H1 (cell line): Measurements from ENCODE around the gene DNAH1. TPM values are rescaled to one million over a fixed set of nuclear protein-coding genes. Genes with fewer than 3 reads are reported as not detected.

Experiments
- CTCF ChIA-PET: fragments of 300-600 bp; sonication (Branson Sonifier 250); formaldehyde crosslinking; loops from one replicate; lab custom pipeline; 2021; ENCODE audit not compliant: partially characterized antibody; lab: Charles Lee
- POLR2A ChIA-PET: fragments of 300-600 bp; sonication (Branson Sonifier 250); formaldehyde crosslinking; loops from one replicate; lab custom pipeline; 2021; ENCODE audit warnings: inconsistent platforms; ENCODE audit not compliant: partially characterized antibody; lab: Charles Lee
- DNase-seq, 2 experiments: peaks; one replicate each; pipeline versions ENCODE4 v3.0.0 to v3.0.0-alpha.2; 2010 to 2022; ENCODE audit warnings: low spot score in 2 of 2, low read depth in 1 of 2, mixed read lengths in 1 of 2
- FAIRE-seq: peaks from 2 replicates; lab custom pipeline; 2011; peaks lifted over from hg19 to GRCh38; lab: Jason Lieb, UNC
- H2AFZ ChIP-seq: 2 replicates; pipeline ENCODE4 v1.8.1; 2012; ENCODE audit warnings: low read length, inconsistent platforms
- H2AK5ac ChIP-seq: 2 replicates; pipeline ENCODE4 v1.6.1; 2013; ENCODE audit warnings: low read depth, low read length
- H2BK120ac ChIP-seq: replicated peaks from 2 replicates; pipeline ENCODE3; 2013; ENCODE audit warnings: low read depth, low read length, inconsistent platforms
- H2BK12ac ChIP-seq: 2 replicates; pipeline ENCODE4 v1.6.1; 2013; ENCODE audit warnings: low read depth, low read length
- H2BK15ac ChIP-seq: 2 replicates; pipeline ENCODE4 v1.6.1; 2013; ENCODE audit warnings: low read length
- H2BK20ac ChIP-seq: 2 replicates; pipeline ENCODE4 v1.6.1; 2013; ENCODE audit warnings: low read length
- H2BK5ac ChIP-seq: 2 replicates; pipeline ENCODE4 v1.6.1; 2013; ENCODE audit warnings: low read depth, low read length
- H3K14ac ChIP-seq: 2 replicates; pipeline ENCODE4 v1.6.1; 2013; ENCODE audit warnings: inconsistent platforms; ENCODE audit not compliant: insufficient read length
- H3K18ac ChIP-seq: 2 replicates; pipeline ENCODE4 v1.6.1; 2013; ENCODE audit warnings: low read length; ENCODE audit errors: extremely low read depth
- H3K23ac ChIP-seq: 2 replicates; pipeline ENCODE4 v1.6.1; 2013; ENCODE audit warnings: inconsistent platforms; ENCODE audit not compliant: insufficient read length
- H3K23me2 ChIP-seq: 2 replicates; pipeline ENCODE4 v1.6.1; 2013; ENCODE audit warnings: low read depth, low read length
- H3K27ac ChIP-seq: 2 replicates; pipeline ENCODE4 v1.6.1; 2011; ENCODE audit warnings: low read depth, low read length, inconsistent platforms
- H3K27me3 ChIP-seq, 4 experiments: replicated peaks in 1 of 4; 1 replicate in 1 of 4; 2 replicates in 3 of 4; pipeline versions ENCODE4 v1.6.1 to v1.8.1; 2011 to 2013; ENCODE audit warnings: low read length in 3 of 4, mild to moderate bottlenecking in 3 of 4, inconsistent platforms in 2 of 4, mixed read lengths in 2 of 4, moderate library complexity in 1 of 4; ENCODE audit not compliant: control insufficient read depth in 3 of 4, insufficient read depth in 3 of 4; ENCODE audit errors: extremely low read depth in 1 of 4
- H3K36me3 ChIP-seq, 4 experiments: 2 replicates each; pipeline versions ENCODE4 v1.6.1 to v1.8.1; 2011 to 2013; ENCODE audit warnings: mild to moderate bottlenecking in 4 of 4, low read length in 3 of 4, moderate library complexity in 2 of 4, control low read depth in 1 of 4, inconsistent platforms in 1 of 4; ENCODE audit not compliant: insufficient read depth in 4 of 4, control insufficient read depth in 2 of 4
- H3K4ac ChIP-seq: replicated peaks from 2 replicates; pipeline ENCODE3; 2013; ENCODE audit warnings: low read length, low read depth, mixed read lengths, inconsistent platforms; ENCODE audit not compliant: insufficient read length
- H3K4me1 ChIP-seq, 4 experiments: replicated peaks in 1 of 4; 1 replicate in 1 of 4; 2 replicates in 3 of 4; pipeline versions ENCODE4 v1.6.1 to v1.8.1; 2011 to 2013; ENCODE audit warnings: low read length in 3 of 4, inconsistent platforms in 2 of 4, mixed read lengths in 1 of 4; ENCODE audit not compliant: insufficient read depth in 4 of 4, control insufficient read depth in 3 of 4
- H3K4me2 ChIP-seq, 2 experiments: 2 replicates each; pipeline versions ENCODE4 v1.6.1 to v1.8.1; 2011 to 2013; ENCODE audit warnings: low read depth in 2 of 2, low read length in 2 of 2, control low read depth in 1 of 2, inconsistent platforms in 1 of 2, mild to moderate bottlenecking in 1 of 2; ENCODE audit not compliant: insufficient read depth in 1 of 2
- H3K4me3 ChIP-seq, 4 experiments: fragments of 200-600, 300-600 bp in 1 of 4; sonication (generic), shearing (Covaris generic), sonication (Bioruptor Twin) in 1 of 4; 2 replicates each; pipeline versions ENCODE4 v1.5.1 to v1.8.1; 2011 to 2016; ENCODE audit warnings: low read length in 4 of 4, low read depth in 3 of 4, control low read depth in 2 of 4, inconsistent platforms in 2 of 4, mild to moderate bottlenecking in 2 of 4, mixed read lengths in 1 of 4, moderate library complexity in 1 of 4; ENCODE audit not compliant: insufficient read depth in 2 of 4; ENCODE audit errors: extremely low read depth in 1 of 4
- H3K56ac ChIP-seq: replicated peaks from 2 replicates; pipeline ENCODE3; 2013; ENCODE audit warnings: low read depth, mild to moderate bottlenecking, mixed read lengths, low read length, inconsistent platforms; ENCODE audit not compliant: insufficient read length
- H3K79me1 ChIP-seq: 2 replicates; pipeline ENCODE4 v1.6.1; 2013; ENCODE audit warnings: low read depth, low read length, control low read depth
- H3K79me2 ChIP-seq, 2 experiments: 2 replicates each; pipeline versions ENCODE4 v1.6.1 to v1.8.1; 2012 to 2013; ENCODE audit warnings: low read length in 2 of 2, mild to moderate bottlenecking in 2 of 2, inconsistent platforms in 1 of 2; ENCODE audit not compliant: insufficient read depth in 2 of 2, control insufficient read depth in 1 of 2
- H3K9ac ChIP-seq, 4 experiments: replicated peaks in 1 of 4; 1 replicate in 1 of 4; 2 replicates in 3 of 4; pipeline versions ENCODE4 v1.6.1 to v1.8.1; 2011 to 2013; ENCODE audit warnings: low read depth in 3 of 4, low read length in 3 of 4, control low read depth in 2 of 4, mild to moderate bottlenecking in 2 of 4, moderate library complexity in 2 of 4, inconsistent platforms in 1 of 4; ENCODE audit errors: extremely low read depth in 1 of 4
- H3K9me3 ChIP-seq, 2 experiments: 2 replicates each; pipeline versions ENCODE4 v1.6.1 to v1.8.1; 2012 to 2013; ENCODE audit warnings: mild to moderate bottlenecking in 2 of 2, moderate library complexity in 2 of 2, control low read depth in 1 of 2, inconsistent platforms in 1 of 2, low read depth in 1 of 2, low read length in 1 of 2, mixed read lengths in 1 of 2; ENCODE audit not compliant: insufficient read depth in 2 of 2
- H4K20me1 ChIP-seq, 2 experiments: replicated peaks in 1 of 2; 2 replicates each; pipeline versions ENCODE3 to v1.8.1; 2011 to 2013; ENCODE audit warnings: inconsistent platforms in 2 of 2, low read length in 2 of 2, mild to moderate bottlenecking in 1 of 2; ENCODE audit not compliant: insufficient read depth in 2 of 2, control insufficient read depth in 1 of 2
- H4K5ac ChIP-seq: 2 replicates; pipeline ENCODE4 v1.6.1; 2013; ENCODE audit warnings: low read length, low read depth, mixed read lengths, inconsistent platforms; ENCODE audit not compliant: insufficient read length
- H4K8ac ChIP-seq: 2 replicates; pipeline ENCODE4 v1.8.0; 2013; ENCODE audit warnings: mild to moderate bottlenecking, moderate library complexity, low read length, inconsistent platforms; ENCODE audit not compliant: insufficient read depth; ENCODE audit errors: extremely low read depth
- H4K91ac ChIP-seq: replicated peaks from 2 replicates; pipeline ENCODE3; 2013; ENCODE audit warnings: low read length, mixed read lengths, inconsistent platforms; ENCODE audit not compliant: insufficient read length
- CREB1 ChIP-seq: IDR thresholded peaks from 2 replicates; pipeline ENCODE4 v1.6.1; 2012; ENCODE audit warnings: inconsistent platforms
- CTCF ChIP-seq, 3 experiments: IDR thresholded peaks; 1 replicate in 2 of 3; 2 replicates in 1 of 3; pipeline versions ENCODE4 v1.5.1 to v1.6.1; 2011; ENCODE audit warnings: low read length in 3 of 3, mild to moderate bottlenecking in 3 of 3, inconsistent platforms in 2 of 3, low read depth in 1 of 3, moderate library complexity in 1 of 3; ENCODE audit not compliant: insufficient read depth in 1 of 3; ENCODE audit errors: control extremely low read depth in 1 of 3
- HDAC6 ChIP-seq: IDR thresholded peaks from one replicate; pipeline ENCODE4 v1.7.1; 2012; ENCODE audit warnings: low read depth, mild to moderate bottlenecking, inconsistent platforms, low read length, moderate library complexity
- KDM4A ChIP-seq: IDR thresholded peaks from one replicate; pipeline ENCODE4 v1.7.1; 2012; ENCODE audit warnings: low read depth, mild to moderate bottlenecking, moderate library complexity, low read length, inconsistent platforms; ENCODE audit not compliant: severe bottlenecking
- SIN3A ChIP-seq, 2 experiments: IDR thresholded peaks in 1 of 2; conservative IDR thresholded peaks in 1 of 2; 2 replicates each; pipeline ENCODE4 v1.6.1; 2011 to 2012; ENCODE audit warnings: low read length in 2 of 2, improper control_type of control experiment in 1 of 2, low read depth in 1 of 2, mild to moderate bottlenecking in 1 of 2
- SIX5 ChIP-seq: IDR thresholded peaks from 2 replicates; pipeline ENCODE4 v1.6.1; 2011; ENCODE audit warnings: mild to moderate bottlenecking, low read depth, low read length
- SP1 ChIP-seq: IDR thresholded peaks from 2 replicates; pipeline ENCODE4 v1.6.1; 2011; ENCODE audit warnings: low read depth, low read length
- SP2 ChIP-seq: IDR thresholded peaks from 2 replicates; pipeline ENCODE4 v1.6.1; 2012; ENCODE audit warnings: mild to moderate bottlenecking, low read length, inconsistent platforms
- TAF7 ChIP-seq: optimal IDR thresholded peaks from 2 replicates; pipeline ENCODE3; 2011; ENCODE audit warnings: low read depth, mild to moderate bottlenecking, inconsistent platforms, low read length, moderate library complexity, borderline replicate concordance
- USF2 ChIP-seq: IDR thresholded peaks from 2 replicates; pipeline ENCODE4 v1.6.1; 2011; ENCODE audit warnings: low read length, improper control_type of control experiment
- WGBS, 2 experiments: shearing (Covaris generic) in 1 of 2; methylation state at CpG; one replicate each; pipeline versions ENCODE4 v1.1.6 to v1.1.7; 2013 to 2015; ENCODE audit warnings: low lambda C conversion rate in 2 of 2, mixed read lengths in 2 of 2, inconsistent platforms in 1 of 2, low coverage in 1 of 2, missing lambda C conversion rate in 1 of 2; ENCODE audit not compliant: insufficient replicate concordance in 2 of 2, insufficient coverage in 1 of 2, insufficient read length in 1 of 2; ENCODE audit errors: extremely low coverage in 1 of 2, missing lambda C conversion rate in 1 of 2; 5-methylcytosine and 5-hydroxymethylcytosine counted together
- polyA plus RNA-seq, 7 experiments: library from polyadenylated mRNA; depleted of rRNA in 3 of 7; stranded (reverse) in 5 of 7; unstranded in 2 of 7; fragments of >200 nt in 5 of 7; fragments of 200-250 nt in 2 of 7; gene quantifications; 1 replicate in 5 of 7; 2 replicates in 1 of 7; 4 replicates in 1 of 7; pipeline versions ENCODE4 v1.2.1 to v1.2.3, GENCODE V29; 2011 to 2013; ENCODE audit warnings: missing spikeins in 2 of 7, mixed read lengths in 2 of 7
- total RNA-seq: library from RNA; stranded (reverse); fragmentation: NEBNext Ultra II Directional; extraction: Animal tissue kit (Norgen Biotek cat#: 25700); gene quantifications from 2 replicates; pipeline ENCODE4 v1.2.1, GENCODE V29; 2021

Gene DNAH1
- total and polyA plus RNA-seq, 2 of the 8 experiments (the other 6 are each of a cell fraction or from before 2014, with no cell fraction given), result 1.0 to 1.5 TPM

DNA sequence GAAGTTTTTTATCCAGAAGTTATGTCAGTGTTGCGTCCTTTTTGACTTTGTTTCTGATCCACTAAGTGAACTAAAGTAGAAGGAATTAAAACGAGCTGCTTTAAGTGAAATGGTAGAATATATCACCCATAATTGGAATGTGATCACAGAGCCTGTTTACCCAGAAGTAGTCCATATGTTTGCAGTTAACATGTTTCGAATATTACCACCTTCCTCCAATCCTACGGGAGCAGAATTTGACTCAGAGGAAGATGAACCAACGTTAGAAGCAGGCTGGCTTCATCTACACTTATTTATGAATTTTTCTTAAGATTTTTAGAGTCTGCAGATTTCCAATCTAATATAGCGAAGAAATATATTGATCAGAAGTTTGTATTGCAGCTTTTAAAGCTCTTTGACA, 57.6 kb downstream of the DNAH1 start:
- Histone ChIP-seq H3K4me2 (peak overlapping the region; percentile 24 to 62; a peak in 3 of 4 replicates), H2AFZ (peak overlapping the region; percentile 48; the same call in 1 of the 2 replicates), H3K18ac (no peak overlapping the region), H2AK5ac (no peak overlapping the region), H3K27ac (no peak overlapping the region), H3K36me3 (no peaks in the 10 kb centered on the region), H4K5ac (no peak overlapping the region), H3K9ac (no peak overlapping the region), H3K14ac (no peak overlapping the region), H3K4ac (no peak overlapping the region), H3K23me2 (no peaks in the 10 kb centered on the region), H3K23ac (no peak overlapping the region), H4K91ac (no peak overlapping the region), H2BK12ac (no peak overlapping the region), H2BK120ac (no peak overlapping the region), H2BK15ac (no peak overlapping the region), H3K4me1 (peaks cover 0 to 9% (median 5%) of the 10 kb centered on the region in 4 experiments; a peak in 4 of 7 replicates), H3K9me3 (no peaks in the 10 kb centered on the region), H4K20me1 (no peaks in the 10 kb centered on the region), H4K8ac (no peak overlapping the region), H3K79me2 (no peaks in the 10 kb centered on the region), H3K4me3 (peak overlapping the region in 2 of 4 experiments; percentile 16 to 56; a peak in 4 of 8 replicates), H3K27me3 (peaks cover 0 to 1% (median 0%) of the 10 kb centered on the region in 4 experiments; a peak in 3 of 7 replicates), H3K79me1 (no peaks in the 10 kb centered on the region), H2BK20ac (no peak overlapping the region), H2BK5ac (no peak overlapping the region), H3K56ac (no peak overlapping the region)
- DNase-seq (no peak), FAIRE-seq (peak; percentile 68)
- ChIA-PET CTCF (interaction anchor here (0.6 to 13.8 kb wide), 10 partner anchors 12 to 152 kb away, joined by 3 to 271 read pairs (median 6); no protein-coding TSS in a partner anchor), POLR2A (interaction anchor here (0.9 to 1.5 kb wide), 4 partner anchors 18 to 76 kb away, joined by 3 read pairs; no protein-coding TSS in a partner anchor)
- WGBS, 2 experiments, result 76% methylated on average over 6 of the region's 6 CpGs; no CpG with 5 or more reads in 1 of the 2 experiments
- TF ChIP-seq CREB1, result no peak
- no peak for TF ChIP-seq SIX5
- no peak for TF ChIP-seq CTCF (IDR thresholded peaks at IDR 0.05; ENCODE audit: control extremely low read depth in 1 of 3, insufficient read depth in 1 of 3, low read depth in 1 of 3, low read length in 3 of 3)
- TF ChIP-seq SP1, result no peak
- TF ChIP-seq KDM4A, result no peak
- TF ChIP-seq TAF7, result no peak
- TF ChIP-seq HDAC6, result no peak
- no peak for TF ChIP-seq SIN3A (conservative IDR thresholded peaks at IDR 0.05 in 1 of 2, IDR thresholded peaks at IDR 0.05 in 1 of 2; ENCODE audit: low read depth in 1 of 2, low read length in 2 of 2)
- no peak for TF ChIP-seq USF2
- no peak for TF ChIP-seq SP2
